Left hindlimb (tissue), 1 donor: ENCODE data around the gene ZDHHC22.
"Not testable (repeated sequence)": the region's sequence is repeated elsewhere in the genome, so short reads cannot be mapped to it uniquely, and the experiment has no call there.

Experiments
- DNase-seq: peaks from one replicate; pipeline ENCODE4 v3.0.0-alpha.2; 2018

ZDHHC22 gene

GRCh38 chr14:77141214-77142004, at the start of gene ZDHHC22:
Gene ZDHHC22 (minus strand): TSS chr14:77141791. CDS start chr14:77139738, 2,053 bp downstream.
- peak; percentile 59 for DNase-seq

- DNase-seq = no peak
Measured at GRCh38 chr14:77190977-77191376, 49.4 kb upstream of the ZDHHC22 start.

- no peak for DNase-seq
Measured at GRCh38 chr14:77189479-77189878, 47.9 kb upstream of the ZDHHC22 start.

- DNase-seq = no peak
Measured at GRCh38 chr14:77187649-77188012, 46.0 kb upstream of the ZDHHC22 start.

GRCh38 chr14:77186911-77187648, 45.5 kb upstream of the ZDHHC22 start:
- DNase-seq = no peak

GRCh38 chr14:77185093-77185465, 43.5 kb upstream of the ZDHHC22 start:
- no peak for DNase-seq

GRCh38 chr14:77184396-77185092, 43.0 kb upstream of the ZDHHC22 start:
- no peak for DNase-seq

GRCh38 chr14:77183896-77184295, 42.3 kb upstream of the ZDHHC22 start:
- no peak for DNase-seq

- no peak for DNase-seq
Measured at GRCh38 chr14:77181603-77182437, 40.2 kb upstream of the ZDHHC22 start, which contains the start of gene TMEM63C. Gene TMEM63C (plus strand): TSS chr14:77181798. CDS start chr14:77218814, 37,016 bp downstream.

- no peak for DNase-seq
Measured at GRCh38 chr14:77180726-77181602, 39.4 kb upstream of the ZDHHC22 start.

- DNase-seq = no peak
Measured at GRCh38 chr14:77178656-77179055, 37.1 kb upstream of the ZDHHC22 start.

GRCh38 chr14:77177702-77178101, 36.1 kb upstream of the ZDHHC22 start:
- no peak for DNase-seq

GRCh38 chr14:77175843-77176242, 34.3 kb upstream of the ZDHHC22 start:
- no peak for DNase-seq

- DNase-seq = not testable (repeated sequence)
Measured at GRCh38 chr14:77173911-77174617, 32.5 kb upstream of the ZDHHC22 start.

GRCh38 chr14:77172916-77173315, 31.3 kb upstream of the ZDHHC22 start:
- DNase-seq = no peak

- DNase-seq = no peak
Measured at GRCh38 chr14:77170045-77170444, 28.5 kb upstream of the ZDHHC22 start.

GRCh38 chr14:77161011-77161410, 19.4 kb upstream of the ZDHHC22 start:
- DNase-seq = no peak

- DNase-seq = no peak
Measured at GRCh38 chr14:77158882-77159255, 17.3 kb upstream of the ZDHHC22 start.

- peak; percentile 57 for DNase-seq
Measured at GRCh38 chr14:77158175-77158881, 16.7 kb upstream of the ZDHHC22 start.

- DNase-seq = no peak
Measured at GRCh38 chr14:77157740-77158139, 16.1 kb upstream of the ZDHHC22 start.
